Measurements from ENCODE around the gene RABGAP1. TPM values are rescaled to one million over a fixed set of nuclear protein-coding genes. Genes with fewer than 3 reads are reported as not detected.

Gene RABGAP1
- total RNA-seq, 2 donors from 2014 or later = 64.1 to 75.4 TPM

DNA sequence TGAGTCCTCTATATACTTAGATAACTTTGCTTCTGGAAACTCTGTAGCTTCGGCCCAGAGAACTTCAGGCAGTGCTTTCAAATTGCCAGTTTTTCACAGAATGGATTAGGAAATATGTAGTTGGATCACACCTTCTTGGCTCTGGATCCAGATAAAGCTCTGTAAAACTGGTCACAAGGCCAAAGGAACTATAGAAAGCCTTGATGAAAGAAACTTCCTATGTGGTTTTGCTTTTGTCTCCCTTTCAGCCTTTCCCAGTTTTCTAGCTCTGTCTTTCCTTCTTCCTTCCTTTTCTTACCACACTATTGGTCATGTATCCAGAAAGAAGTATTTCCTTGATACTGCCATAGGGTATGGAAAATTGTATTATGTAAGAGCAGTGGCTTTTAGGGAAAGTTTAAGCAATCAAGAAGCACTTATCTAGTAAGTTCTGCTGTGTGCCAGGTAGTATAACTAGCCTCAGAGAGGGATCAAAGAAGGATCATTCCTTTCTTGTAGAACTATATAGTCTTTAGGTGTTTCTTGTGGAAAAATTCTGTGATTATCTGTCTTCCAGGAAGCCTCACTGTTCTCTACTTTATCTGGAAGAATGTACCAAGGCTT lies 98.9 kb downstream of the RABGAP1 start:
- intact Hi-C loops (cut with DNase I) = no loop called here
- no peak for DNase-seq (ENCODE audit: low spot score)

DNA sequence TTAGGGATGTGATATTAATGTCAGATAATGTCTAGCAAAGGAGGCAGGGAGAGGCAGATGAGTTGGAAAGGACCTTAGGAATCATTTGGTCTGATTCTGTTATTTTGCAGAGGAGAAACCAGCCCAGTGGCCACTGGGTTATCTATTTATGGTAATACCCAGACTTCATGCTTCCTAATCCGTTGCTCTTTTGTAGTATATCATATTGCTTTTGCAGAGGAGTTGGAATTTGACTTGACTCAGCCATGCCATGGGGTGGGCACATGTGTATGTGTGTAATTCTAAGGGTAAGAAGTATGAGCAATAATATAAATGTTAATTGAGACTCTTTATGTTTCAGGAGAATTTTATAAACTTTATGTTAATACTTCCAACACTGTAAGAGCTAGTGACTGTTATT lies 100.0 kb downstream of the RABGAP1 start:
- intact Hi-C loops (cut with DNase I) = no loop called here
- no peak for DNase-seq (ENCODE audit: low spot score)

- intact Hi-C loops (cut with DNase I) = no loop called here
- no peak for DNase-seq (ENCODE audit: low spot score)
Measured at GRCh38 chr9:123041489-123041888, 100.7 kb downstream of the RABGAP1 start.

DNA sequence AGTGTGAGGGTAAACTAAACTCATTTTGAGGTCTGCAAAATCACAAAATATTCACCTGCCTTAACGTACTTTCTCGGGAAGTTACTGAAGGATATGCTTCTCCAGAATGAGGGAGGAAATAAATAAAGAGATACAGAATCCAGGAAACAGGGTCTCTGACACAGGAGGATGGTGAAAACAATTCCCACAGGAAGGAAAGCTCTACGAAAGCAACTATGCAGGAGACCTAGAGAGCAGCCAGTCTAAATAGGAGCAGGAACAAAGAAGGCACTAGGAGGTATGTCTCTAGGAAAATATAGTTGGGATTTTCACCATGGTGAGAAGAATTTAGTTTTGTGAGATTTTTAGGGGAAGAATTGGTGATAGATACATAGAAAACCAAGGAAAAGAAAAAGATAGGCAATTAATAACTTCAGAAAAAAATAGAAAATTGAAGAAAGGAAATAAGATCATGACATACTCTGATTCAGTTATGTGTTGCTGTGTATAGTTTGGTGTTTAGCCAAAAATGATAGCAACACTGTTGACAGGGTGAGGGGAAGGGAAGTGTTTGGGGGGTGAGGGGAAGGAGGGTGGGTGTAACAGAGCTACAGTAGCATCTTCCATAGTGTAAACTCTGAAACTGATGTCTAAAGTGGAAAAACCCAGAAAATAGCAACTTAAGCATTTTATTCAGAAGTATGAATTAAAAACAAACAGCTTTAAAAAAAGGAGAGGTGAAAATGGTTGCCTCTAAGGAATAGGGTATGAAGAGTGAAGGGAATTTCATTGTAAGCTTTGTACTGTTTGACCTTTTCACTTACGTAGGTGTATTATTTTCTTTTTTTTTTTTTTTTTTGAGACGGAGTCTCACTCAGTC lies 102.5 kb downstream of the RABGAP1 start:
- intact Hi-C loops (cut with DNase I) = no loop called here
- no peak for DNase-seq (ENCODE audit: low spot score)

DNA sequence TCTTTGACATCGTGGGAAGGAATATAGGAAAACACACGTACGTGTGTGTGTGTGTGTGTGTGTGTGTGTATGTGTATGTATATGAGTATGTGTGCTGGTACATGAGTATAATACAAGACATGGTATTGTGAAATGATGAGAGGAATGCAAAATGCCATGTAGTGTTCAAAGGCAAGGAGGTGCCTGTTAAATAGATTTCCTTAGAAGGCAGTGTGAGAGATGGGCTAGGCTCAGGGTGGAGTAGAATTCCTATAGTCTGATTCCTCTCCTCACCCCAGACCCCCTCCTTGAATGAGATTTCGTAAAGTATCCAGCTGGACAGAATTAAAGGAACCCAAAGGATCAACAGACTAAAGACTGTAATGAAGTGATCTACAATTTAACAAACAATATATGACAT lies 103.8 kb downstream of the RABGAP1 start:
- no peak for DNase-seq (ENCODE audit: low spot score)
- intact Hi-C loops (cut with DNase I) = no loop called here

DNA sequence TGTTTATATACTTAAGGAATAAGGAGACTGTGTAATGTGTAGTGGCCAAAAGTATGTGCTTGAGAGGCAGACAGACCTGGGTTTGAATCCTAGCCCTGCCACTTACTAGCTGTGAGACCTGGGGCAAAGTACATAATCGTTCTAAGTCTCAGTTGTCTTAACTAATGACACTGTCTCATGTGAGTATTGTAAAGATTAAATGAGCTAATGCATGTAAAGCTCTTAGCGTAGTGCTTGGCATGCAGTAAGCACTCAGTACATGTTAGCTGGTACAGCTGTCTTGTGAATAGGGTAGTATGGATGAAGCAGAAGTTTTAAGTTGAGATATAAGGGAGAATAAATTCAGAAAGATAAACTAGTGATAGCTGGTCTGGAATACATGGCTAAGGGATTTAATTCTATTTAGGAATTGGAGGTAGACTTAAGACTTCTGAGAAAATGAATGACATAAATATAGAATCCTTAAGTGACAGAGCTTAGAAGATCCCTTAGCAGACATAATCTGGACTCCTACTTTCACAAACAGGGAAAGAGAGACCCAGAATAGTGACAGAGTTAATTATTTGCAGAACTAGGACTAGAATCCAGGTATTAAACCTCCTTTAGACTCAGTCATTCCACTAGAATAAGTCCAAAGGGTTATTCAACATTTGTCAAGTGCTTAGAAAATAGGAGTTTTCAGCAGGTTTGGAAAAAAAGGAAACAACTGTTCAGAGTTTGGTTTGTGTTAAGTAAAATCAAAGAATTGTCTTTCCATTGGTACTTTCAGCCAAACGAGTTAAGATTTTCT lies 105.8 kb downstream of the RABGAP1 start:
- intact Hi-C loops (cut with DNase I) = no loop called here
- DNase-seq (ENCODE audit: low spot score) = no peak

- no peak for DNase-seq (ENCODE audit: low spot score)
- intact Hi-C loops (cut with DNase I) = no loop called here
Measured at GRCh38 chr9:123048748-123049147, 107.9 kb downstream of the RABGAP1 start.

DNA sequence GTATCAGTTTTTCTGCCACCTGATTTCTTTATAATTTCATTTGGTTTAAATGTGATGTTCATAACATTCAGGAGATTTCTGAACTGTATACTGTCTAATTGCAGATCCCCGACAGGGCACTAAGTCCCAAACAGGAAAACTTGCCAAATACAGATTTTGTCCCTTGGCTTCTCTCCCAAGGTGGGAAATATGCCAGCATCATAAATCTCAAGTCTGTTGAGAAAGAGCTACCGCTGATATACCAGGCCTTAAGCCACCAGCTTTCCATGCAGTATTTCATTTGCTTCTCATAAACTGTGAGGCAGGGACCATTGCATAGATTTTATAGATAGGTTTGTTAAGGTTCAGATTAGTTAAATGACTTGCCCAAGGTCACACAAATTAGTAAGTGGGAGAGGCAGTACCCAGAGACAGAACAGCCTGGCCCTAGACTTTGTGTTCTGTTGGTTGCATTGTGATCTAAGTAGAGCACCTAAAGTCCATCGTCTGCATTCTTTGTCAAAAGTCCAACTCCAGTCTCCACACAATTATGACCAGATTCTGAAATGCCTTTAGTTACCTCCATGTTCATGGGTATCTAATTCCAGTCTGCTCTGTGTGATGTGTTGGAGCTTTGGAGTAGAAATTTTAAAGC lies 108.9 kb downstream of the RABGAP1 start:
- intact Hi-C loops (cut with DNase I) = no loop called here

DNA sequence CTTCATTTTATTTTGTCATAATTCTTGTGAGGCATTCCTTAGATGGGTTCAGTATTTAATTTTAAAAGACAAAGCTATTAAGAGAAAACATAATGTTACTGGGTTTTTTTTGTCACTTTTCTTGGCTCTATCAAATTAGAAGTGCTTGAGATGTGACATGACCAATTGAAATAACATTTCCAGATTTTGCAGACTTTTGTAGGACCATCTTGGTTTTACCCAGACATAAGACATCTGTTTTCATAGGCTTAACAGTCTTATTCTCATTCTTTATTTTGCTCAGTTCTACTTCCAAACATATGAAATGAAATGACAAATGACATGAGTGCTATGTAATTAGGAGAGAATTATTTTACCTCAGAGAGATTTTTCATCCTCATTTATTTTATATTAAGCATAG lies 112.2 kb downstream of the RABGAP1 start:
- DNase-seq (ENCODE audit: low spot score) = no peak
- intact Hi-C loops (cut with DNase I) = no loop called here

More for the DNA sequence above, 108.9 kb downstream of the RABGAP1 start:
- no peak for DNase-seq (ENCODE audit: low spot score)

DNA sequence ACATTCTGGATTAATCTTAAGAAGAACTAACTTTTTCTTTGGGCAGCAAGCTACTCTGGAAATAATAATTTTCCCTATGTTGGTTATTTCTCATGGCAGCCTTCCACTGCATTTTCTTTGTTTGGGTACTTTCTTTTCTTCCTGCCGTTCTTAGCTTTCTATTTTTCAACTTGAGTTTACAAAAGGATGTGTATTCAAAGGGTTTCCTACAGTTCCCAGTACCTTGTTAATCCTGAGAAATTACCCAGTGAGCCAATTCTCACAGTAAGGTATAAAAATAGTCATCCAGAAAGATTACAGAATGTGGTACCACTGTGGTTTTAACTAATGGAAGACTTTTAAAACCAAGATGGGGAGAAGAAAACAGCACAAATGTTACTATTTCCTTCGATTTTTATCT lies 112.9 kb downstream of the RABGAP1 start:
- DNase-seq (ENCODE audit: low spot score) = no peak
- intact Hi-C loops (cut with DNase I) = no loop called here

DNA sequence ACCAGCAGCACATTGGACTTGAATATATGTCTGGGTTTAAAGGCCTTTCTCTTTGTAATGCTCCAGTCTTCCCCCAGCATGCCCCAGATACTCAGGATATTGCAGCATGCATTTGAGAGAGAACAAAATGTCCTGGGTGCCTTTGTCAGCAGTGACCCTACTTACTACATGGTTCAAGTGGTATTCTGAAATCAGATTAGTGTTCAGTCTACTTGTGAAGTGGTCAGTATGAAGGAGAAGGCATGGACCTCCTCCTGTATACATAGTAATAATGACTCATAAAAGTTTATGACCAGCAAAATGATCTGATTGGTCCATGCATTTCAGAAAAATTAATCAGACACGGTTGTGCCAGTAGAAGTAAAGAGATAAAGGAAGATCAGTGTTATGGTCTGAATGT lies 118.0 kb downstream of the RABGAP1 start:
- intact Hi-C loops (cut with DNase I) = no loop called here
- DNase-seq (ENCODE audit: low spot score) = no peak

DNA sequence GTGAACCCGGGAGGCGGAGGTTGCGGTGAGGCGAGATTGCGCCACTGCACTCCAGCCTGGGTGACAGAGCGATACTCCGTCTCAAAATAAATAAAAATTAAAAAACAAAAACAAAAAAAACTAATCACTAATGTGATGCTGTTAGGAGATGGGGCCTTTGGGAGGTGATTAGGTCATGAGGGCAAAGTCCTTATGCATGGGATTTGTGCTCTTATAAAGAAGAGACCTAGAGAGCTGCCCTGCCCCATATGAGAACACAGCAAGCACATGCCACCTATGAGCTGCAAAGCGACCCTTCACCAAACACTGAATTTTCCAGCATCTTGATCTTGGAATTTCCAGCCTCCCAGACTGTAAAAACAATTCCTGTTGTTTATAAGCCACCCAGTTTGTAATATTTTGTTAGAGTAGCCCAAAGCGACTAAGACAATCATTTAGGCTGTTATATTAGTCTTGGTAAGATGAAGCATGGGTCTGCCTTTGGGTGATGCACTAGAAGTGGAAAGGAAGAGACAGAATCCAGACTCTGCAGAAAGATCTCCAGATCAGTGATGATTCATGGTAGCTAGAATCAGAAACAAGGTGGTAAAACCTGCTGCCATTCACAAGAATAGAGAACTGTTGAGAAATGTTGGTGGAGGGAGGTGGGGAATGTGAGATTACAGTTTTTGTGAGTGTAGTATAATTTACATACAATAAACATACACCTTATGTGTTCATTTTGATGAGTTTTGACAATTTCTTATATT lies 118.8 kb downstream of the RABGAP1 start:
- no peak for DNase-seq (ENCODE audit: low spot score)
- intact Hi-C loops (cut with DNase I) = no loop called here

DNA sequence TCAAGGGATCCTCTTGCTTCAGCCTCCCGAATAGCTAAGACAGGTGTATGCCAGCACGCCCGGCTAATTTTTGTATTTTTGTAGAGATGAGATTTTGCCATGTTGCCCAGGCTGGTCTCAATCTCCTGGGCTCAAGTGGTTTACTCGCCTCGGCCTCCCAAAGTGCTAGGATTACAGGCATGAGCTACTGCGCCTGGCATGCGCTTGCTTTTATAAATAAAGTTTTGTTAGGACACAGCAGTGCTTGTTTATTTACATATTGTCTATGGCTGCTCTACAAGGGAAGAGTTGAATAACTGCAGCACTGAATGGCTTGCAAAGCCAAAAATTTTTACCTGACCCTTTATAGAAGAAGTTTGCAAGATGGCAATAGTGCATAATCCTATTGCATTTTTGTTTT lies 120.4 kb downstream of the RABGAP1 start:
- DNase-seq (ENCODE audit: low spot score) = no peak
- intact Hi-C loops (cut with DNase I) = no loop called here

GRCh38 chr9:123062351-123063176 lies 121.7 kb downstream of the RABGAP1 start:
- DNase-seq (ENCODE audit: low spot score) = no peak
- intact Hi-C loops (cut with DNase I) = no loop called here

DNA sequence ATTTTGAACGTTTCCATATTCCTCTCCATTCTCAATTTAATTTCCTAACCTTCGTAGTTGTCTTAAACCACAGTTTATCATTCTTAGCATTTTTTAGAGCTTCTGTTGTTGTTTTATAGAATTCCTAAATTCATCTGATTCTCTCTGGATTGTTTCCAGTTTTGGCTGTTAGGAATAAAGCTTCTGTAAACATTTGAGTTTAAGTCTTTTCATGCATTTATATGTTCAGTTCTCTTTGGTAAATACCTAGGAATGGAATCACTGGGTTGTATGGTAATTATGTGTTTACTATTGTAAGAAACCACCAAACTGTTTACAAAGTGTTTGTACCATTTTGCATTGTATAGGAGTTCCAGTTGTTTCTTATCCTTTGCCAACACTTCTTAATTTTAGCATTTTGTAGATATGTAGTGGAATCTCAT lies 122.4 kb downstream of the RABGAP1 start:
- DNase-seq (ENCODE audit: low spot score) = no peak
- intact Hi-C loops (cut with DNase I) = no loop called here

DNA sequence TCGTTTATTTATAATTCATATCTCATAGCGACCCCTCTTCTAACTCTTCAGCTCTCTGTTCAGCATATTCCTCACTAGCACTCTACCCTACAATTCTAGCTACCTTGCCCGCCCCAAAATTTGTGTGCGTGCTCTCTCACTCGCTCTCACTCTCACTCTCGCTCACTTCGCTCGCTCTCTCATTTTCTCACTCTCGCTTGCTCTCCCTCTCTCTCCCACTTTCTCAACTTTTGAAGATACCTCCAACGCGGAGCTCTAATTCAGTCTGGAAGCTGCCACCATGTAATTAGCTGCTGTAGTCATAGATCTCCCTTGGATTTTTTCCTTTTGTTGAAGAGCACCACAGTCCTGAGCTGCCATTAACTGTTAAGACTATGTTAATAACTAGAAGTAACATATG lies 123.1 kb downstream of the RABGAP1 start:
- intact Hi-C loops (cut with DNase I) = no loop called here
- DNase-seq (ENCODE audit: low spot score) = no peak

- DNase-seq (ENCODE audit: low spot score) = no peak
- intact Hi-C loops (cut with DNase I) = no loop called here
Measured at GRCh38 chr9:123064716-123065115, 123.9 kb downstream of the RABGAP1 start.

GRCh38 chr9:123065196-123065595 lies 124.4 kb downstream of the RABGAP1 start:
- no peak for DNase-seq (ENCODE audit: low spot score)
- intact Hi-C loops (cut with DNase I) = no loop called here

Data from posterior vena cava (tissue), 2 donors.